PC-9 (cell line): ENCODE measurements around the gene TNIP2. TPM values are rescaled to one million over a fixed set of nuclear protein-coding genes. Genes with fewer than 3 reads are reported as not detected.
"Not testable (repeated sequence)": the region's sequence is repeated elsewhere in the genome, so short reads cannot be mapped to it uniquely, and the experiment has no call there.

Experiments used
- BruUV-seq: library from RNA; stranded (reverse); fragments of 400-500 nt; replicated peaks from 2 replicates; lab custom pipeline; 2021; lab: Mats Ljungman, UMichigan
- CTCF ChIA-PET: fragments of 300-600 bp; sonication (Branson Sonifier 250); formaldehyde crosslinking; loops from one replicate; lab custom pipeline; 2022; ENCODE audit warnings: antibody characterized with exemption; lab: Charles Lee
- POLR2A ChIA-PET: fragments of 300-600 bp; sonication (Branson Sonifier 250); formaldehyde crosslinking; loops from one replicate; lab custom pipeline; 2022; ENCODE audit warnings: antibody characterized with exemption; ENCODE audit not compliant: unreplicated experiment; lab: Charles Lee
- DNase-seq, 2 experiments: peaks; one replicate each; pipeline versions ENCODE4 v3.0.0 to v3.0.0-alpha.2; 2015 to 2022; ENCODE audit warnings: mixed read lengths in 1 of 2
- H2AFZ ChIP-seq: fragments of 200-600 bp; sonication (generic); 2 replicates; pipeline ENCODE4 v1.8.1; 2017; ENCODE audit warnings: antibody characterized with exemption
- H3F3A ChIP-seq: fragments of 200-600 bp; sonication (generic); 2 replicates; pipeline ENCODE4 v1.8.1; 2017; ENCODE audit warnings: antibody characterized with exemption, mild to moderate bottlenecking, low read depth; ENCODE audit not compliant: insufficient read depth
- H3K27ac ChIP-seq: fragments of 200-600 bp; sonication (generic); 2 replicates; pipeline ENCODE4 v1.6.1; 2016; ENCODE audit warnings: mixed run types
- H3K27me3 ChIP-seq: fragments of 200-600 bp; sonication (generic); 2 replicates; pipeline ENCODE4 v1.6.1; 2016; ENCODE audit warnings: low read depth, mixed run types; ENCODE audit not compliant: insufficient read depth
- H3K36me3 ChIP-seq: fragments of 200-600 bp; sonication (generic); 2 replicates; pipeline ENCODE4 v1.6.1; 2016; ENCODE audit warnings: low read depth, mixed run types
- H3K4me1 ChIP-seq: fragments of 200-600 bp; sonication (generic); replicated peaks from 2 replicates; pipeline ENCODE4 v1.6.1; 2016; ENCODE audit warnings: mixed run types; ENCODE audit not compliant: insufficient read depth
- H3K4me2 ChIP-seq: fragments of 200-600 bp; sonication (generic); 2 replicates; pipeline ENCODE4 v1.6.1; 2017; ENCODE audit warnings: mixed run types
- H3K4me3 ChIP-seq: fragments of 200-600 bp; sonication (generic); 2 replicates; pipeline ENCODE4 v1.6.1; 2016; ENCODE audit warnings: mixed run types
- H3K79me2 ChIP-seq: fragments of 200-600 bp; sonication (generic); 2 replicates; pipeline ENCODE4 v1.6.1; 2017; ENCODE audit warnings: low read depth, mixed run types
- H3K9me2 ChIP-seq: fragments of 200-600 bp; sonication (generic); 2 replicates; pipeline ENCODE4 v1.8.1; 2017; ENCODE audit warnings: mild to moderate bottlenecking; ENCODE audit not compliant: insufficient read depth
- H3K9me3 ChIP-seq: fragments of 200-600 bp; sonication (generic); 2 replicates; pipeline ENCODE4 v1.8.1; 2016; ENCODE audit warnings: low read depth; ENCODE audit not compliant: insufficient read depth
- H4K20me1 ChIP-seq: fragments of 200-600 bp; sonication (generic); 2 replicates; pipeline ENCODE4 v1.8.1; 2017; ENCODE audit not compliant: insufficient read depth
- CTCF ChIP-seq: fragments of 200-600 bp; sonication (generic); conservative IDR thresholded peaks from 2 replicates; pipeline ENCODE4 v1.6.1; 2017; ENCODE audit warnings: mixed run types, antibody characterized with exemption, mild to moderate bottlenecking, moderate library complexity
- EZH2 ChIP-seq: fragments of 200-600 bp; sonication (generic); IDR thresholded peaks from 2 replicates; pipeline ENCODE4 v1.8.0; 2017; ENCODE audit warnings: antibody characterized with exemption, low read depth
- intact Hi-C: fragments of 100-400 bp; cut with micrococcal nuclease; formaldehyde crosslinking; loops from one replicate; pipeline ENCODE4 v1.10.0; 2022; ENCODE audit not compliant: unreplicated experiment
- total RNA-seq: library from RNA; stranded (reverse); gene quantifications from 2 replicates; pipeline ENCODE4 v1.2.3, GENCODE V29; 2021

TNIP2 gene
- total RNA-seq, 1 experiment from 2014 or later = 37.1 TPM

- no peak overlapping the region for H2AFZ ChIP-seq
- no peaks in the 10 kb centered on the region for H3K9me3 ChIP-seq
- BruUV-seq = no TSS peak
- H3K27ac ChIP-seq = no peak overlapping the region
- H3K4me3 ChIP-seq = no peak overlapping the region
- no peaks in the 10 kb centered on the region for H4K20me1 ChIP-seq
- TF ChIP-seq CTCF (no peak), EZH2 (no peak)
- H3K27me3 ChIP-seq = no peaks in the 10 kb centered on the region
- no peaks in the 10 kb centered on the region for H3K79me2 ChIP-seq
- ChIA-PET CTCF (no interaction called here), POLR2A (no interaction called here)
- H3F3A ChIP-seq = peaks cover 8% of the 10 kb centered on the region; the same call in 1 of the 2 replicates
- no peaks in the 10 kb centered on the region for H3K9me2 ChIP-seq
- no peaks in the 10 kb centered on the region; the same call in 1 of the 2 replicates for H3K36me3 ChIP-seq
- H3K4me2 ChIP-seq = no peak overlapping the region
- no peak for DNase-seq
- intact Hi-C loops = no loop called here
- H3K4me1 ChIP-seq = peaks cover 15% of the 10 kb centered on the region
Measured at GRCh38 chr4:2742081-2742822, 13.9 kb downstream of the TNIP2 start.

GRCh38 chr4:2741626-2742025, 14.5 kb downstream of the TNIP2 start:
- Histone ChIP-seq H2AFZ (no peak overlapping the region), H3K36me3 (no peaks in the 10 kb centered on the region), H3F3A (peaks cover 3% of the 10 kb centered on the region; the same call in 1 of the 2 replicates), H3K4me1 (peaks cover 10% of the 10 kb centered on the region), H3K9me3 (no peaks in the 10 kb centered on the region), H3K4me3 (no peak overlapping the region), H3K27me3 (no peaks in the 10 kb centered on the region), H3K27ac (no peak overlapping the region), H3K79me2 (no peaks in the 10 kb centered on the region), H3K9me2 (no peaks in the 10 kb centered on the region), H3K4me2 (no peak overlapping the region), H4K20me1 (no peaks in the 10 kb centered on the region)
- intact Hi-C loops = no loop called here
- TF ChIP-seq EZH2 = no peak
- TF ChIP-seq CTCF = no peak
- no TSS peak for BruUV-seq
- CTCF ChIA-PET = no interaction called here
- DNase-seq = no peak
- POLR2A ChIA-PET = no interaction called here

- H4K20me1 ChIP-seq, H3K79me2 ChIP-seq, H3K27me3 ChIP-seq, BruUV-seq, H3K9me2 ChIP-seq, intact Hi-C loops, H3K4me1 ChIP-seq, H3K9me3 ChIP-seq, H3K36me3 ChIP-seq, H3K4me3 ChIP-seq, CTCF ChIA-PET, POLR2A ChIA-PET, H3K27ac ChIP-seq, DNase-seq, H3K4me2 ChIP-seq, H3F3A ChIP-seq, H2AFZ ChIP-seq: not testable (repeated sequence)
Measured at GRCh38 chr4:2738296-2738695, 17.8 kb downstream of the TNIP2 start.
